Vagina (tissue), 2 donors: ENCODE results near the gene ARL3. TPM values are rescaled to one million over a fixed set of nuclear protein-coding genes. Genes with fewer than 3 reads are reported as not detected.

ENCODE experiments used
- DNase-seq, 2 donors: peaks; one replicate each; pipeline ENCODE4 v3.0.0-alpha.2; 2017; ENCODE audit errors: extremely low spot score in 2 of 2
- H3K27ac ChIP-seq: fragments of 200-600 bp; sonication (generic); one replicate; pipeline ENCODE4 v1.5.1; 2019
- H3K27me3 ChIP-seq: fragments of 200-600 bp; sonication (generic); one replicate; pipeline ENCODE4 v1.5.1; 2019
- H3K36me3 ChIP-seq, 2 donors: fragments of 200-600 bp; sonication (generic); one replicate each; pipeline ENCODE4 v1.5.1; 2017 to 2019
- H3K4me1 ChIP-seq: fragments of 200-600 bp; sonication (generic); one replicate; pipeline ENCODE4 v1.5.1; 2019
- H3K4me3 ChIP-seq, 2 donors: fragments of 200-600 bp; sonication (generic); 1 replicate in 1 of 2; 2 replicates in 1 of 2; pipeline ENCODE4 v1.5.1; 2016 to 2019
- H3K9me3 ChIP-seq: fragments of 200-600 bp; sonication (generic); one replicate; pipeline ENCODE4 v1.5.1; 2019
- CTCF ChIP-seq, 3 experiments: fragments of 450-650 bp in 2 of 3; fragments of 200-600 bp in 1 of 3; sonication (generic) in 1 of 3; IDR thresholded peaks; one replicate each; pipeline ENCODE4 v1.5.1; 2017 to 2019; ENCODE audit warnings: antibody characterized with exemption in 3 of 3, mild to moderate bottlenecking in 2 of 3, moderate library complexity in 2 of 3
- POLR2A ChIP-seq, 2 donors: fragments of 450-650 bp; IDR thresholded peaks; one replicate each; pipeline ENCODE4 v1.6.1; 2017; ENCODE audit warnings: antibody characterized with exemption in 2 of 2, mild to moderate bottlenecking in 2 of 2, moderate library complexity in 2 of 2
- POLR2AphosphoS5 ChIP-seq, 2 donors: sonication (generic); formaldehyde crosslinking; IDR thresholded peaks; one replicate each; pipeline ENCODE4 v1.9.0; 2017; ENCODE audit warnings: antibody characterized with exemption in 2 of 2, mild to moderate bottlenecking in 2 of 2, low read depth in 1 of 2; ENCODE audit not compliant: insufficient read depth in 1 of 2
- intact Hi-C: fragments of 100-400 bp; cut with DNase I; formaldehyde crosslinking; loops from one replicate; pipeline ENCODE4 v1.15.1; 2023
- total RNA-seq: library from RNA; depleted of rRNA; stranded (reverse); fragments of >200 nt; gene quantifications from one replicate; pipeline ENCODE4 v1.2.3, GENCODE V29; 2016

ARL3 gene
- total RNA-seq, 1 donor from 2014 or later = 7.4 TPM

GRCh38 chr10:102647443-102648268 lies 66.5 kb downstream of the ARL3 start:
- H3K4me3 ChIP-seq = peak overlapping the region; percentile 72 to 98
- TF ChIP-seq POLR2AphosphoS5 (IDR thresholded peaks at IDR 0.05; ENCODE audit: insufficient read depth in 1 of 2, low read depth in 1 of 2) (no peak), POLR2A (IDR thresholded peaks at IDR 0.05) (no peak), CTCF (IDR thresholded peaks at IDR 0.05) (no peak)
- H3K4me1 ChIP-seq = peaks cover 68% of the 10 kb centered on the region
- H3K36me3 ChIP-seq = no peaks in the 10 kb centered on the region
- peak overlapping the region; percentile 99 for H3K27ac ChIP-seq
- DNase-seq = no peak
- H3K9me3 ChIP-seq = no peaks in the 10 kb centered on the region
- intact Hi-C loops = loop anchor here (2.0 to 10.0 kb wide), 2 partner anchors 65 to 167 kb away; no protein-coding TSS in a partner anchor
- no peaks in the 10 kb centered on the region for H3K27me3 ChIP-seq

GRCh38 chr10:102646610-102647442 lies 67.4 kb downstream of the ARL3 start:
- no peaks in the 10 kb centered on the region for H3K27me3 ChIP-seq
- H3K4me3 ChIP-seq = peak overlapping the region; percentile 72 to 98
- H3K9me3 ChIP-seq = no peaks in the 10 kb centered on the region
- DNase-seq = no peak
- H3K4me1 ChIP-seq = peaks cover 60% of the 10 kb centered on the region
- peak overlapping the region; percentile 99 for H3K27ac ChIP-seq
- TF ChIP-seq POLR2A (IDR thresholded peaks at IDR 0.05) (no peak), CTCF (IDR thresholded peaks at IDR 0.05) (no peak), POLR2AphosphoS5 (IDR thresholded peaks at IDR 0.05; ENCODE audit: insufficient read depth in 1 of 2, low read depth in 1 of 2) (no peak)
- no peaks in the 10 kb centered on the region for H3K36me3 ChIP-seq
- intact Hi-C loops = loop anchor here (2.0 to 10.0 kb wide), 2 partner anchors 66 to 168 kb away; no protein-coding TSS in a partner anchor

- Histone ChIP-seq H3K9me3 (no peaks in the 10 kb centered on the region), H3K4me1 (peaks cover 51% of the 10 kb centered on the region), H3K27ac (peak overlapping the region; percentile 99), H3K4me3 (peak overlapping the region; percentile 72 to 98), H3K36me3 (no peaks in the 10 kb centered on the region), H3K27me3 (no peaks in the 10 kb centered on the region)
- peak in 1 of 2 donors; percentile 98 for DNase-seq
- TF ChIP-seq POLR2A (IDR thresholded peaks at IDR 0.05) (peak in 1 of 2 donors; percentile 81), POLR2AphosphoS5 (IDR thresholded peaks at IDR 0.05; ENCODE audit: insufficient read depth in 1 of 2, low read depth in 1 of 2) (peak; percentile 70 to 96), CTCF (IDR thresholded peaks at IDR 0.05) (peak in 1 of 3 experiments; percentile 16)
- intact Hi-C loops = loop anchor here (2.0 to 10.0 kb wide), 2 partner anchors 67 to 169 kb away; no protein-coding TSS in a partner anchor
Measured at GRCh38 chr10:102645741-102646609, 68.2 kb downstream of the ARL3 start.

- H3K4me3 ChIP-seq = peak overlapping the region; percentile 72 to 98
- DNase-seq = no peak
- no peaks in the 10 kb centered on the region for H3K9me3 ChIP-seq
- H3K4me1 ChIP-seq = peaks cover 45% of the 10 kb centered on the region
- TF ChIP-seq CTCF (IDR thresholded peaks at IDR 0.05) (no peak), POLR2A (IDR thresholded peaks at IDR 0.05) (no peak), POLR2AphosphoS5 (IDR thresholded peaks at IDR 0.05; ENCODE audit: insufficient read depth in 1 of 2, low read depth in 1 of 2) (no peak)
- no peaks in the 10 kb centered on the region for H3K36me3 ChIP-seq
- intact Hi-C loops = loop anchor here (10.0 kb wide), 1 partner anchor 169 kb away; no protein-coding TSS in a partner anchor
- H3K27me3 ChIP-seq = no peaks in the 10 kb centered on the region
- peak overlapping the region; percentile 99 for H3K27ac ChIP-seq
Measured at GRCh38 chr10:102645388-102645740, 68.8 kb downstream of the ARL3 start.
